GM10266 (cell line): Measurements from ENCODE around the gene PSMG3.

Source experiments
- DNase-seq: peaks from one replicate; pipeline ENCODE4 v3.0.0; 2012; ENCODE audit errors: extremely low spot score
- TF ChIP-seq, protein P1 (sequence below): IDR thresholded peaks from 2 replicates; pipeline ENCODE4 v1.5.1; 2012; ENCODE audit warnings: mild to moderate bottlenecking, low read depth; ENCODE audit not compliant: control insufficient read depth, insufficient read depth; ENCODE audit errors: missing control alignments

Gene PSMG3

GRCh38 chr7:1567049-1567771 is 2.6 kb downstream of the PSMG3 start:
- no peak for DNase-seq

DNA sequence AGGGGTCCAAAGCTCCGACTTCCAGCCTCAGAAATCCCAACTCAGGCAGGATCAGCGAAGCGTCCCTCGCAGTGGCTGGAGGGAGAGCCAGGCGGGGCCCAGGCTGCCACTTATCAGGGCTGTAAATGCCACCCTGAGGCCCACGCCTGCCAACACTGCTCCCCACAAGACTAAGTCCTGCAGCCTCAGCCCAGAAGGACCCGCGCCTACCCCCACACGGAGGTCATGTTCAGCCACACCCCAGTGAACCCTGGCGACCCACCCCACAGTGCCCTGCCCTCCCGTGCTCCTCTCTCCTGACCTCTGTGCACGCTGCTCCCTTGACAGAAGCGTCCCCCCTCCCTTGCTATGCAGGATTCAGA is 3.2 kb downstream of the PSMG3 start:
- no peak for DNase-seq

More at GRCh38 chr7:1567049-1567771, 2.6 kb downstream of the PSMG3 start:
- TF ChIP-seq, protein P1, sequence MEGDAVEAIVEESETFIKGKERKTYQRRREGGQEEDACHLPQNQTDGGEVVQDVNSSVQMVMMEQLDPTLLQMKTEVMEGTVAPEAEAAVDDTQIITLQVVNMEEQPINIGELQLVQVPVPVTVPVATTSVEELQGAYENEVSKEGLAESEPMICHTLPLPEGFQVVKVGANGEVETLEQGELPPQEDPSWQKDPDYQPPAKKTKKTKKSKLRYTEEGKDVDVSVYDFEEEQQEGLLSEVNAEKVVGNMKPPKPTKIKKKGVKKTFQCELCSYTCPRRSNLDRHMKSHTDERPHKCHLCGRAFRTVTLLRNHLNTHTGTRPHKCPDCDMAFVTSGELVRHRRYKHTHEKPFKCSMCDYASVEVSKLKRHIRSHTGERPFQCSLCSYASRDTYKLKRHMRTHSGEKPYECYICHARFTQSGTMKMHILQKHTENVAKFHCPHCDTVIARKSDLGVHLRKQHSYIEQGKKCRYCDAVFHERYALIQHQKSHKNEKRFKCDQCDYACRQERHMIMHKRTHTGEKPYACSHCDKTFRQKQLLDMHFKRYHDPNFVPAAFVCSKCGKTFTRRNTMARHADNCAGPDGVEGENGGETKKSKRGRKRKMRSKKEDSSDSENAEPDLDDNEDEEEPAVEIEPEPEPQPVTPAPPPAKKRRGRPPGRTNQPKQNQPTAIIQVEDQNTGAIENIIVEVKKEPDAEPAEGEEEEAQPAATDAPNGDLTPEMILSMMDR, result no peak

GRCh38 chr7:1564603-1565022 is 5.2 kb downstream of the PSMG3 start:
- TF ChIP-seq, protein P1, result no peak
- no peak for DNase-seq

More for the DNA sequence above, 3.2 kb downstream of the PSMG3 start:
- TF ChIP-seq, protein P1, result no peak

DNA sequence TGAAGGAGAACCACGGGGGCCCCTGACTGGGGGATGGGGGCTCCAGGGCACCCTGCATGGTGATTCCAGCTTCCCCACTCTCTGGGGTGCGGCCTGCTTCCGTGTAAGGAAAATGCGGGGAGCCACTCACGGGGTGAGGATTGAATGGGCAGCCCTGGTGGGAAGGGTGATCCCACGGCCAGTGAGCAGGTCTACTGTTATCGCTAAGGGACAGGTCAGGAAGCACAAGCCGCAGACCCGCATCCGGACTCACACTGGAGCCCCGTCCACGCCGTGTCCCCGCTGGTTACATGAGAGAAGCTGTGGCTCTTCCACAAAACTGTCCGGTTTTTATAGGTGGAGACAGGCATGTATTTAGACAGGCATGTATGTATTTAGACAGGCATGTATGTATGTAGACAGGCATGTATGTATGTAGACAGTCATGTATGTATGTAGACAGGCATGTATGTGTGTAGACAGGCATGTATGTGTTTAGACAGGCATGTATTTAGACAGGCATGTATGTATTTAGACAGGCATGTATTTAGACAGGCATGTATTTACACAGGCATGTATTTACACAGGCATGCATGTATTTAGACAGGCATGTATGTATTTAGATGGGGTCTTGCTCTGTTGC is 5.7 kb downstream of the PSMG3 start:
- DNase-seq, result no peak
- TF ChIP-seq, protein P1, result no peak

- TF ChIP-seq, protein P1, result no peak
- DNase-seq, result no peak
These were observed 7.2 kb downstream of the PSMG3 start for GRCh38 chr7:1562597-1563051.

DNA sequence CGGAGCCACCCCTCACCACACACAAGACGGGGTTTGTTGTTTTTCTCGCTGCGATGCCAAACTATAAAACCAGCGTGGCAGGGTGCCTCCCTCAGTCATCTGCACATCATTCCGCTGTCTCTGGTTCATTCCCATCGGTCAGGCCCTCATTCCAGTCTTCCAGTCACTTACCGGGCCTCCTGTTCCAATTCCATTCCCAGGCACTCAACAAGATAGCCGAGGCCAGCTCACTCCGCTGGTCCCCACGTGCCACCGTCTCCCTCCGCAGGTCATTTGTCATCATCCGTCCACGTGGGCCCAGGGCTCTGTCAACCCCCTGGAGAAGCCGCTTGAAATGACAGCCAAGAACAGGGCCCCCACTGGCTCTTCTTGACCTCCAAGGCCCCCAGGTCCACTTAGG is 7.7 kb downstream of the PSMG3 start:
- DNase-seq, result no peak
- TF ChIP-seq, protein P1, result no peak
